IPS-18c (cell line): ENCODE measurements around the gene RGMA.
"Not testable (repeated sequence)": the region's sequence is repeated elsewhere in the genome, so short reads cannot be mapped to it uniquely, and the experiment has no call there.

Experiments used
- H3K4me3 ChIP-seq: 2 replicates; pipeline ENCODE4 v1.7.0; 2013; ENCODE audit warnings: low read depth, mild to moderate bottlenecking, low read length, moderate library complexity; ENCODE audit not compliant: insufficient read depth
- H3K9me3 ChIP-seq: one replicate; pipeline ENCODE4 v1.6.1; 2013; ENCODE audit warnings: mild to moderate bottlenecking, low read length, moderate library complexity; ENCODE audit not compliant: control insufficient read depth, insufficient read depth

RGMA gene

GRCh38 chr15:93045191-93045785, 43.7 kb downstream of the RGMA start:
- Histone ChIP-seq H3K4me3 (no peak overlapping the region), H3K9me3 (peaks cover 4% of the 10 kb centered on the region)

- H3K9me3 ChIP-seq: peaks cover 4% of the 10 kb centered on the region
- H3K4me3 ChIP-seq: no peak overlapping the region
Observed at GRCh38 chr15:93044301-93045190, 44.5 kb downstream of the RGMA start.

GRCh38 chr15:93043621-93044300, 45.2 kb downstream of the RGMA start:
- Histone ChIP-seq H3K9me3 (peaks cover 4% of the 10 kb centered on the region), H3K4me3 (no peak overlapping the region)

GRCh38 chr15:93042691-93043378, 46.2 kb downstream of the RGMA start:
- Histone ChIP-seq H3K4me3 (no peak overlapping the region), H3K9me3 (peaks cover 2% of the 10 kb centered on the region)

- no peak overlapping the region for H3K4me3 ChIP-seq
- H3K9me3 ChIP-seq: peaks cover 4% of the 10 kb centered on the region
Observed at GRCh38 chr15:93042211-93042610, 46.8 kb downstream of the RGMA start.

GRCh38 chr15:93041159-93041547, 47.9 kb downstream of the RGMA start:
- Histone ChIP-seq H3K4me3 (no peak overlapping the region), H3K9me3 (peaks cover 4% of the 10 kb centered on the region)

- peaks cover 4% of the 10 kb centered on the region for H3K9me3 ChIP-seq
- no peak overlapping the region for H3K4me3 ChIP-seq
Observed at GRCh38 chr15:93040288-93041158, 48.5 kb downstream of the RGMA start.

GRCh38 chr15:93039562-93040287, 49.3 kb downstream of the RGMA start:
- not testable (repeated sequence) for H3K9me3 ChIP-seq, H3K4me3 ChIP-seq

- Histone ChIP-seq H3K9me3 (peaks cover 4% of the 10 kb centered on the region), H3K4me3 (no peak overlapping the region)
Observed at GRCh38 chr15:93037820-93038705, 50.9 kb downstream of the RGMA start.

- Histone ChIP-seq H3K4me3 (no peak overlapping the region), H3K9me3 (peaks cover 2% of the 10 kb centered on the region)
Observed at GRCh38 chr15:93036951-93037819, 51.8 kb downstream of the RGMA start.

GRCh38 chr15:93035953-93036810, 52.8 kb downstream of the RGMA start:
- no peak overlapping the region for H3K4me3 ChIP-seq
- H3K9me3 ChIP-seq: peaks cover 2% of the 10 kb centered on the region

GRCh38 chr15:93035092-93035915, 53.7 kb downstream of the RGMA start:
- peaks cover 2% of the 10 kb centered on the region for H3K9me3 ChIP-seq
- no peak overlapping the region for H3K4me3 ChIP-seq

GRCh38 chr15:93034512-93034911, 54.5 kb downstream of the RGMA start:
- peaks cover 2% of the 10 kb centered on the region for H3K9me3 ChIP-seq
- no peak overlapping the region for H3K4me3 ChIP-seq
